C4-2B (cell line): ENCODE data around the gene TDRD9.

Experiments
- H3K27ac ChIP-seq: fragments of 450-650 bp; 2 replicates; pipeline ENCODE4 v1.5.1; 2017
- CTCF ChIP-seq: fragments of 450-650 bp; conservative IDR thresholded peaks from 2 replicates; pipeline ENCODE4 v1.5.1; 2017; ENCODE audit warnings: mild to moderate bottlenecking
- ZFX ChIP-seq: fragments of 450-650 bp; IDR thresholded peaks from 2 replicates; pipeline ENCODE4 v1.6.1; 2017

TDRD9 gene

DNA sequence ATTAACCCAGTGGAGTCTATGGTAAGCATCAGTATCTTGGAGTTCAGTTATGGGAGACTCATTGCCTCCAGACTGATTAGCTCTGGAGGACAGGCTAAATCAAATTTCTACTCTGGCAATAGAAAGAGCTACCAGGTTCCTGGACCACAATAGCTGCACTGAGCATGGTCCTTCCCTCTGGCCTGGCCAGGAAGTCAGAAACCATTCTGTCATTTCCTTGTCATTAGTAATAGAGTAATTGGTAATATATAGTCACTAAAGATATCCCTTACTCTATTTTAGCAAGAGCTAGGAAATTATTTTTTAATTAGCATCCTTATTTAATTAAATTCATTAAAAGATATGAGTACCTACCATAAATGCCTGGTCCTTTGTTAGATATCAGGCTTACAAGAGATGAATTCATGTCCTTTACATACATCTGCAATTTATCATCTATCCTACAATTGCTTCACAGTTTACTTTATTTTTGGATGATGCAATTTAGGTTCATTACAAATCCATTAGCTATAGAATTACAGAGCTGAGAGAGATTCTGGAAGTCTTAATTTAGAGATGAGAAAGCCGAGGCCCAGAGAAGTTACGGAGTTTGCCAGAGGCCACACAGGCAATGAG lies 23.7 kb upstream of the TDRD9 start:
- TF ChIP-seq CTCF (no peak), ZFX (no peak)
- H3K27ac ChIP-seq, result no peak overlapping the region

- no peak overlapping the region for H3K27ac ChIP-seq
- TF ChIP-seq CTCF (no peak; the same call in 1 of the 2 replicates), ZFX (no peak)
Observed at GRCh38 chr14:103905842-103906456, 22.3 kb upstream of the TDRD9 start.

DNA sequence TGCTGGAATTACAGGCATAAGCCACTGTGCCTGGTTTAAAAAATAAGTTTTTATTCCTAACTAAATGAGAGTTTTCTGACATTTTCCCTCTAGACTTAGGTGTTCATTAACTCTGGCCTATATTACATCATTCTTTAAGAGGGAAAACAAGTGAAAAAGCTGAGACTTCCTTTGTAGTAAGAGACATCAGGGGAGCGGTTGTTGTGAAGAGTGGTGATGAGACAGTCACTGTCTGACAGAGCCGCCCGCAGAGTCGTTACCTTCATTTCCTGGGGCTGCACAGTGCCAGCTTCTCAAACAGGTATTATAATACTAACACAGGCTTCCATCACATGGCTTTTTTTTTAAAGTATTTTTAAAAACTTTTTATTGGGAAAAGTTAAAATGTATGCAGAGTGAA lies 19.7 kb upstream of the TDRD9 start:
- TF ChIP-seq CTCF (no peak), ZFX (no peak)
- no peak overlapping the region for H3K27ac ChIP-seq

DNA sequence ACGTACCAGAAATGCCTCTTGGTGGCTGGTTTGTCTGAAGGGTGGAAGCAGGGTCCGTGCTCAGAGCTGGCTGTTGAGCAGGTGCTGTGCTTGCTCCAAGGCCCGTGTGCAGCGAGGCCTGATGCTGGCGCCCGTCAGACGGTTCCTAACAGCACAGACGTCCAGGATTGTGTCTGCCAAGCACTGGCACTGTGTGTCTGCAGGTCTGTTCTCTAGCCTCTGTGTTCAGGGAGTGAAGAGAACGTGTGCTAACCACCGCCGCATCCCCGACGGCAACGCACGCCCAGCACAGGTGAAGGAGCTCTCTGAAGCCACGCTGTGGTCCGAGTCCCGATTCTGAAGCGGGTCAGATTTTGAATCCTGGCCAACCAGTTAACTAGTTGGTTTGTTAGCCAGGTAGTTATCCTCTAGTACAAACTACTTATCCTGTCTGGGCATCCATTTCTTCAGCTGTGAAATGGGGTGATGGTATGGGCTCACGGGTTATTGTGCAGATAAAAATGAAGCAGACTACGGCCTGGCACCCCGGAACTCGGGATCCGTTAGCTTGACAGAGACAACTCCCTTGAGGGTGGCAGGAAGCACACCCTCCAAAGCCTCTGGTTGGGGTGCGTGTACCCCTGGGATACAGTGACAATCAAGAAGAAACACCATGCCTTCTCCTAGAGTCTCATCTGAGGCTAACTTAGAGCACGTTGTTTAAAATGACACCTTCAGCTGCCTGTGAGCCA lies 18.6 kb upstream of the TDRD9 start:
- no peak for TF ChIP-seq CTCF
- TF ChIP-seq ZFX, result no peak
- peak overlapping the region; percentile 20 for H3K27ac ChIP-seq

- peak overlapping the region; percentile 20 for H3K27ac ChIP-seq
- TF ChIP-seq CTCF (peak; percentile 97), ZFX (no peak)
Observed at GRCh38 chr14:103910262-103910935, 17.9 kb upstream of the TDRD9 start.

DNA sequence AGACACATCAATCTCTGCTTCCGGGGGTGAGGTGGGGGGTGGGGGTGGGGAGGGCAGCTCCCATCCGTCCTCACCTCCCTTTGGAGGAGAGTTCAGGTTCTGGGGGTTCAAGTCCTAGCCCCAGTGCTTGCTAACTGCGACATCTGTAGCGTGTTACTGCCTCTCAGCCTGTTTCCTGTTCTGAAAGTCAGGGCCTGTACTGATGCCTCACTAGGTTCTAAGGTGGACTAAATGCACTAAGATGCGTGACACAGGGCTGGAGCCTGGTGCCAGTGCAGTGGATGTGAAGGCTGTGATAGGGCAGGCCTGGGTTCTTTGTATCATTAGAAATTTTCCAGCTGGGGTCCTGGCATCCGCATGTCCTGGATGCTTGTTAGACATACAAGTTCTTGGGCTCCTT lies 17.3 kb upstream of the TDRD9 start:
- TF ChIP-seq CTCF, result no peak
- H3K27ac ChIP-seq, result peak overlapping the region; percentile 20

GRCh38 chr14:103915616-103916015 lies 12.6 kb upstream of the TDRD9 start:
- TF ChIP-seq CTCF (no peak), ZFX (no peak)
- H3K27ac ChIP-seq, result no peak overlapping the region
